Stimulated activated CD4-positive, alpha-beta T cell treated with anti-CD3 and anti-CD28 coated beads, Interleukin-12 subunit alpha, Interleukin-12 subunit beta, amount 100 ng/mL, for 4 hours (primary cell): ENCODE data around the gene PTGER1.
A peak's percentile ranks its signal among the peaks of the same experiment; 100 is the strongest.
"Not testable (repeated sequence)": the region's sequence is repeated elsewhere in the genome, so short reads cannot be mapped to it uniquely, and the experiment has no call there.

Experiments used
- DNase-seq: peaks from one replicate; pipeline ENCODE4 v3.0.0-alpha.2; 2020

Gene PTGER1

DNA sequence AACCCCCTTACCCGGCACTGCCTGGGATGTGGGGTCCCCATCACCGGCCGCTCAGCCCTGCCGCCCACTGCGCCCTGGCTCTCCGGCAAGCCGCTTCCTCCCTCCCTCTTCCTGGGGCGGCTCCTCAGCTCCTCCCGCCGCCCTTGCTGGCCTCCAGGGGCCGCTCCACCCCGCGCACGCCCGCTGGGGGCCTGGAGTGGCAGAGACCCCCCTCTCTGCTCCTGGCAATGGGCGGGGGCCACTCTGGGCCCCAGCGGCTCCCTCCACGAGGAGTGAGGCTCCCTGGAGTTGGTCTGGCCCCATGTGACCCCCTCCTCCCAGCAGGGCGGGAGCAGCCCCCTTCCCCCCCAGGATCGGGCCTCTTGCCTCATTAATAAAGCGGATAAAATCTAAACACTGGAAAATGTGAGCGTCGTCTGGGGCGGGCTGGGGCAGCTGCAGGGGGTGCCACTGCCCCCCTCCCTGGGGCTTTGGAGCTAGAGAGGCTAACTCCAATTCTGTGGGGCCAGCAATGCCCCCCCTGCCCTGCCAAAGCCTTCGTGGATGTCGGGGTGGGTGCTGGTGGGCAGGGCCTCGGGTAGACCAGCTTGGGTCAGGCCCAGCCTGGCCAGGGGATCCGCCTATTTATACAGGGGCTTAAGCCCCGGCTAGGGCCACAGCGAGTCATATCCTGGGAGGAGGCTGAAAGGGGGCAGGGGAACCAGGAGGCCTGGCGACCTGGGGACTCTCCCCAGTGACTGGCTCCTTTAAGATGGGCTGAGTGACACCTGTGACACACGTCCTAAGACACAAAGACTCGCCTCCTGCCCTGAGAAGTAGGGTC is at the start of gene PTGER1:
Gene PTGER1, minus strand, starts transcription at position 104 of the 823 bp plus-strand sequence. CDS start 1,034 bp downstream, outside the sequence.
- DNase-seq = no peak

- no peak for DNase-seq
These were observed 45.4 kb upstream of the PTGER1 start for GRCh38 chr19:14520543-14520942.

DNA sequence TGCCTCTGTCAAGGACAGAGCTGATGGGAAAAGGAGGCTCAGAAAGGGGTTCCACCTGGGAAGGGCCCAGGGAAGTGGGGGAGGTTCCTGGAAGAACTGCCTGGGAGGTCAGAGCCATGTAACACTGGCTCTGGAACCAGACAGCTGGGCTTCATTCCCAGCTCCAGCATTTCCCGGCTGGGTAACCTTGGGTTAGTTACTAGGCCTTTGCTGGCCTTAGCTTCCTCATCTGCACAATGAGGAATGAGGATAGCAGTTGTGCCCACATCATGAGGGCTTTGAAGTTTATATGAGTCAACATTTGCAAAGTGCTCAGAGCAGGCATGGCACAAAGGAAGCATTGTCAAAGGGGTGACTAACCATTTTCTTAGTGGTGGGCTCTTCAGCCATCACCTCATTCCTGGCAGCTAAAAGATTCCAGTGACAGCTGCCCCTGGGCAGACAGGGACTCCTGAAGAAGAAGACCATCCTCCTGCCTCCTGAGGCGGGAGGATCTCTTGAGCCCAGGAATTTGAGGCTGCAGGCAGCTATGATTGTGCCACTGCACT is 44.8 kb upstream of the PTGER1 start:
- no peak for DNase-seq

DNA sequence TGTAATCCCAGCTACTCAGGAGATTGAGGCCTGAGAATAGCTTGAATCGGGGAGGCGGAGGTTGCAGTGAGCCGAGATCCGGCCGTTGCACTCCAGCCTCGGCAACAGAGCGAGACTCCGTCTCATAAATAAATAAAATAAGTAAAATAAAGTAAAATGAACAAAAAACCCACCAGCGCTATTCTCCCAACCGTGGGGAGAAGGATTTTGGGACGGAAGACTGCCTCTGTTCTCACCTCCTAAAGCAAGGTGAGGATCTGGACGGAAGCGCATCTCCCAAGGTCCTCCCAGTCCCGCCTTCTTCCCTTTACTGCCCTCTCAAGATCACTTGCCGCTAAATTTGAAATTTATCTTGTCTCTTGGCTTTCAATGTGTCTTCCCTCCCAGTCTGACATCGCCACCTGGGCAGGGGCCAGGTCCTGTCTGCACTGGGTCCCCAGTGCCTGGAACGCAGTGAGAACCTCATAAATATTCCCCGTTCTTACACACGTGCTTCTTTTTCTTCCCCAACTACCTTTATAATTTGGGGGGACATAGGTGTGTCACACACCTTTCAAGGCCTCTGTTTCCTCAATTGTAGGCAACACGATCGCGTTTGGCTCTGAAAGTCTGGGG is 44.2 kb upstream of the PTGER1 start:
- no peak for DNase-seq

- DNase-seq = peak; percentile 66
These were observed 42.8 kb upstream of the PTGER1 start, which contains the start of gene DNAJB1 for GRCh38 chr19:14517840-14518505. Gene DNAJB1, minus strand, starts transcription at chr19:14518397. Its CDS starts 48 bp downstream, at chr19:14518349.

GRCh38 chr19:14517446-14517839 is 42.3 kb upstream of the PTGER1 start:
- no peak for DNase-seq

- DNase-seq = no peak
These were observed 41.7 kb upstream of the PTGER1 start for GRCh38 chr19:14516746-14517438.

DNA sequence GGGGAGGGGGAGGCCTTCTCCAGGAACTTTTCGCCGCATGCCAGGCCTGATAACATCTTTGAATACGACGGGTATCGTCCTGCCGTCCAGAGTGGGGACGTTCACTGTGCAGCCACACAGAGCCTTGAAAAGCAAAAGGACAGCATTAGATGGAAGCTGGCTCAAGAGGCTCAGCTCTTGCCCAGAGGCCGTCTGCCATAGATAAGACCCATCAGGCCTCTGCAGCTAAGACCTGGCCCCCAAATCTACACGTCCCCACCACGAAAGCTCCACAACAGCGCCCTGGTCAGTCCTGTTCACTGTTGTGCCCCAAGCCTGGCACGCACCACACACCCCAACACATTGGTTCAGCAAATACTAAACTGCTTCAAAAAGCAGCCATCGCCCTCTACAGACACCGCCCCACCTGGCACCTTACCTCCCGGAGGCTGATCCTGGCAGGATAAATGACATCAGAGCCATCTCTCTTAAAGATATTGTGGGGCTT is 40.9 kb upstream of the PTGER1 start:
- no peak for DNase-seq

- DNase-seq = no peak
These were observed 40.4 kb upstream of the PTGER1 start for GRCh38 chr19:14515501-14516047.

- DNase-seq = no peak
These were observed 39.2 kb upstream of the PTGER1 start for GRCh38 chr19:14514215-14514863.

DNA sequence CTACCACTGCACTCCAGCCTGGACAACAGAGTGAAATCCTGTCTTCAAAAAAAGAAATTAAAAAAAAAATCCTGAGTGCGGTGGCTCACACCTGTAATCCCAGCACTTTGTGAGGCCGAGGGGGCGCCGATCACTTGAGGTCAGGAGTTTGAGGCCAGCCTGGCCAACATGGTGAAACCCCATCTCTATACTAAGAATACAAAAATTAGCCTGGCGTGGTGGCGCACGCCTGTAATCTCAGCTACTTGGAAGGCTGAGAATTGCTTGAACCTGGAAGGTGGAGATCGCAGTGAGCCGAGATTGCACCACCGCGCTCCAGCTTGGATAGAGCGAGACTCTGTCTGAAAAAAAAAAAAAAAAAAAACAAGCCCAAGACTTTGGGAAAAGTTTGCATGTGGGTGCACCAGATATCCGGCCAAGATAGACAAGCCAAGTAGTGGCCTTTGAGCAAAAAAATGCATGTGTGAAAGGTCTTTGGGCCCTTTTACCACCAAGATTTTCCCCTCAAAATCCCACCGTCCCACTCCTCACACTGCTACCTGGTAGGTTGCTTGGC is 37.3 kb upstream of the PTGER1 start:
- no peak for DNase-seq

GRCh38 chr19:14511229-14511593 is 36.1 kb upstream of the PTGER1 start:
- DNase-seq = no peak

DNA sequence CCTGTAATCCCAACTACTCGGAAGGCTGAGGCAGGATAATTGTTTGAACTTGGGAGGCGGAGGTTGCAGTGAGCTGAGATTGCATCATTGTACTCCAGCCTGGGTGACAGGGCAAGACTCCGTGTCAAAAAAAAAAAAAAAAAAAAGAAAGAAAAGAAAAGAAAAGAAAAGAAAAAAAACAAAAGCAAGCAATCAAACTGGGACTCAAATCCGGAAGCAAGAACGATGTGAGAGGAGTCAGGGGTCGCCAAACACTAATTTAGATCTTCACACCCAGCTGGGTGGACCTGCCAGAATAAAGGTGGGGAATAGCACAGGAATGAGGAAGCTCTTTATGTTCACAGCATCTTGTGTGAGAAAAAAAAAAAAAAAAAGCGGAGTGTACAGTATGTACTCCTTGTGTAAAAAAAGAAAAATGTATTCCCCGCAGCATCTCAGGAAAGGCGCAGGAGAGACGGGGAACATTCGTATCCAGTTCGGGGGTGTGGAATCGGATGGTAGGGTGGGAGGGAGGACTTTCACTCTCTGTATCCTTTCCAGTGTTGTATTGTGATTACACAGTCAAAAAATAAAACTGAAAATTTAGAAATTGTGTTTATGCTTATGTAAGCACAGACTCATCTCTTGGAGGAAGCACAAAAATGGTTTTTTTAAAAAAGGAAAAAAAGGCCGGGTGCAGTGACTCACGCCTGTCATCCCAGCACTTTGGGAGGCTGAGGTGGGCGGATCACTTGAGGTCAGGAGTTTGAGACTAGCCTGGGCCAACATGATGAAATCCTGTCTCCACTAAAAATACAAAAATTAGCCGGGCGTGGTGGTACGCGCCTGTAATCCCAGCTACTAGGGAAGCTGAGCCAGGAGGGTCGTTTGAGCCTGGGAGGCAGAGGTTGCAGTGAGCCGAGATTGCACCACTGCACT is 35.4 kb upstream of the PTGER1 start:
- no peak for DNase-seq

- DNase-seq = no peak
These were observed 32.8 kb upstream of the PTGER1 start for GRCh38 chr19:14507704-14508542.

DNA sequence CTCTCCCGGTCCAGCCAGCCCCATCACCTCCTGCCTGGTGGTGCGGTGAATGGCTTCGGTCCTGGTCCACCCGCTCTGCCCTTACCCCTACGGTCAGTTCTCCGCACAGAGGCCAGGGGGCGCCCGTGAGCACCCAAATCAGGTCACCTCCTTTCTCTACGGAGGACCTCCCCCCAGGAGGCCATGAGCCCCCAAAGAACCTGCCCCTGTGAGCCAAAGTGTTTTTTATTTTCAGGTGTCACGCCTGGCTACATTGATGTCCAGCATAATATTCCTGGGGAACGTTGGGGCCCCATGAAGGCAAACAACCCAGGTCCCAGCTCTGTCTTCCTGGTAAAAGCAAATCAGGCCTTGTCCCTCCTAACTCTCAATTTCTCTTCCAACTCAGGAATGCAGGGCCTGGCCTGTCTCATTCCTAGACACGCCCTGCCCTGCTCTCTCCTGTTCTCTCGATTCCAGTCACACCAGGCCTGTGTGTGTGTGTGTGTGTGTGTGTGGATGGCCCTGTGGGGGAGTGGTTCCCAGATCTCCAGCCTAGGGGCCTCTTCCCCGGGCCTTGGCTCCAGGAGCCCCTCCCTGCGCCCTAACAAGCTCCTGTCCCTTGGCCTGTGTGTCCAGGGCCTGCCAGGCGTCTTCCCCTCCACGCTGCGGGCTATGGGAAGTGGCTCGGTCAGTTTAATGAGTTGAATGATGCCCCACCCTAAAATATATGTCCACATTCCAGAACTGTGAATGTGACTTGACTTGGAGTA is 30.5 kb upstream of the PTGER1 start:
- peak; percentile 69 for DNase-seq

GRCh38 chr19:14504575-14504974 is 29.4 kb upstream of the PTGER1 start:
- DNase-seq = not testable (repeated sequence)

DNA sequence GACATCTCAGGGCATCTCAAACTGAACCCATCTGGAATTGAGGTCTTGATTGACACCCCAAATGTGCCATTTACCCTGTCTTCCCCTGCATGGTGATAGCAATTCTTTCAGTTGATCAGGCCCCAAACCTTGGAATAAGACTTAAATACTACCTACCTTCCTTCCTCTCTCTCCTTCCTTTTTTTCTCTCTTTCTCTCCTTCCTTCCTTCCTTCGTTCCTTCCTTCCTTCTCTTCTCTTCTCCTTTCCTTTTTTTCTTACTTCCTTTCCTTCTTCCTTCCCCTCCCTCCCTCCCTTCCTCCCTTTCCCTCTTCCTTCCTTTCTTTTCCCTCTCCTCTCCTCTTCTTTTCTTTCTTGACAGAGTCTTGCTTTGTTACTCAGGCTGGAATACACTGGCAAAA is 28.1 kb upstream of the PTGER1 start:
- DNase-seq = no peak

- DNase-seq = no peak
These were observed 27.4 kb upstream of the PTGER1 start for GRCh38 chr19:14502334-14503092.
